ENCODE results near the gene MMP21.

MMP21 gene

DNA sequence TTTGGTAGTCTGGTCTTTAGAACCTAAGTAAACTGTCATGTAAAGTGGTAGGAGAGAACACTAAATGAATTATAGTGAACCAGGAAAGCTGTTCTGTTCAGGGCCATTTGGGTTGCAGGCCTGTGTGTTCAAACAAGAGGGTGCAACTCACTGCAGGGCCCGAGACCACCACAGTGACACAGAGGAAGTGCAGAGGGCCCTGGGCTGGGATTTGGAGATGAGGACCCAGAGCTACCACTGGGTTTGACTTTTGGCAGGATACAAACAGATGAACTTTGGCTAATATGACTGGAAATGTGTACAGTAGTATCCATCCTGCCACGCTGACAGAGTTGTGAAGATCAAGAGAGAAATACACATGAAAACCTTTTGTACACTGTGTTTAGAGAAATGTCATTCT, 9.8 kb downstream of the MMP21 start:
- no peak for DNase-seq

DNA sequence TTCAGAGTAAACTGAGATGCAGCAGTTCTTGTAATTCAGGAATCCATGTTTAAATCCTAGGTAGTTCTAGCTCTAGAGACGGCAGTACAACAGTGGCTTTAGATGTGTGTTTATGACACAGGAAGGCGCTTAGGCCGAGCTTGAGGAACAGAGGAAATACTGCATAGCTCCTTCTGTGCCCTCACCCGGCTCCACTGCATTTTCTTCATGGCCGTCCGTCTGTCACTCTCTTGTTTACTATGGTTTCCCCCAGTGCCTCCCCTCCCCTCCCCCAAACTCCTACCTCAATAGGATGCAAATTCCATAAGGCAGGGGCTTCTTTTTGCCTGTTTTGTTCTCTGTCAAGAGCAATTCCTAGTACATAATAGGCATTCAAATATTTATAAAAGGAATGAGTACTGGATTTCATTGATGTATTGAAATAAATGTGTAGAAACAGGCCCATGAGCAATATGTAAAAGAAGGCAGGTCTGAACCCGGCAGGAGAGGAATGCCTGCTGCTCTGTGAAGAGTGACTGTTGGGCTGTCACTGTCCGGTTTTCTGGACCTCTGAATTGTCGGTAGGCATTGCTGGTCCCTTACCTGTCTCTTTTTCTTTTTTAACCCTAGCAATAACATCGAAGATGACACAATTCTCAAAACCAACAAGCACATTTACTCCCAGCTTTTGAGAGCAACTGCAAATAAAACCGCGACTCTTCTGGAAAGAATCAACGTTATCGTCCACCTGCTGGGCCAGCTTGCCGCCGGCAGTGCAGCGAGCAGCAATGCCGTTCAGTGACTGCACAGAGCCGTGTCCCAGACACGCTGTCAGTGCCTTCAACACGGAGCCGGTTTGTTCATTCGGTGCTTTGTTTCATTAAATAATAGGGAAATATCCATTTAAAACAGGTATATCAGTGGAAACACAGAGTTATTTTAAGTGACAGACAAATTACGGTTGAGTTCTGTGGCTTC, 12.7 kb downstream of the MMP21 start:
- peak in 1 of 51 donors; percentile 25 for DNase-seq

DNA sequence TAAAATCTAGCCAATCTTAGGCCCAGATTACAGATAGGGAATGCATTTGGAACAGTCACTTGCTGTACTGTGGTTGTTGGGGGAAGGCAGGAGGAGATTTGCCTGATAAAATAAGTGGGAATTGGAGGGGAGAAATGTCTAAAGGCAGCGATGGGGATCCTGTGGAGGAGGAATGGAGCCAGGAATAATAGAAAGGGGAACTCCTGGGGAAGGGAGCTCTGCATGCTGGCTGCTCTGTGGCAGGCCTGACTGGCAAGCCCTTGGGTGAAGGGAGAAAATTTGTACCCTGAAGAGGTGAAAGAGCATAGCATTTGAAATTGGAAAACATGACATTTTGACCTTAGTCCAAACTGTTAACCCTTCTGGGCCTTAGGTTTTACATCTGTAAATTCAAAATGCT, 13.7 kb downstream of the MMP21 start:
- no peak for DNase-seq

GRCh38 chr10:125757742-125758141, 17.9 kb downstream of the MMP21 start:
- no peak for DNase-seq

GRCh38 chr10:125756853-125757487, 18.7 kb downstream of the MMP21 start:
- DNase-seq = no peak

DNA sequence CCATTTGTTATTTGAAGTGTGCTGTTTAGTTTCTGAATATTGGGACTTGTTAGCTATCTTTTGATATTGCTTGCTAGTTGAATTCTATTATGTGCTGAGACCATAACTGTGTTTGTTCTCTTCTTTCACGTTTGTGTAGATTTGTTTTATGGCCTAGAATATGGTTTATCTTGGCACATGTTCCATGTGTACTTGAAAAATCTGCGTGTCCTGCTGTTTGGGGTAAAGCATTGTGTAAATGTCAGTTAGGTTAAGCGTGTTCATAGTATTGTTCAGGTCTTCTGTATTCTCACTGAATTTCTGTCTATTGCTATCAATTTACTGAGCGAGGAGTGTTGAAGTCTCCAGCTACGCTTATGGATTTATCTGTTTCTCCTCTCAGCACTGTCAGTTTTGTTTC, 19.4 kb downstream of the MMP21 start:
- no peak for DNase-seq

DNA sequence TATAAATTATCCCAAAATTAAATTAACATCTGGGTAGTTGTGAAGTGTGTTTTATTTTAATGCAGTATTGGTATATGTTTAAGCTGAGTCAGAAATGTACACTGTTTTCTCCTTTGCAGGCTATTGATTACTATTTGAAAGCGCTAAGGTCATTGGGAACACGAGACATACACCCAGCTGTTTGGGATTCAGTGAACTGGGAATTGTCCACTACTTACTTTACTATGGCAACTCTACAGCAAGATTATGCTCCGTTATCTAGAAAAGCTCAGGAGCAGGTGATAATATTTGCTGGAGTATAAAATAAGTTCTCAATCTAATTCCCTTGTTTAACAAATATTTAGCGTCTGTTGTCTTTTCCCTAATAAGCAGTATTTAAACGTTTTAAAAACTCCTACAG, 28.2 kb downstream of the MMP21 start:
- DNase-seq = no peak

DNA sequence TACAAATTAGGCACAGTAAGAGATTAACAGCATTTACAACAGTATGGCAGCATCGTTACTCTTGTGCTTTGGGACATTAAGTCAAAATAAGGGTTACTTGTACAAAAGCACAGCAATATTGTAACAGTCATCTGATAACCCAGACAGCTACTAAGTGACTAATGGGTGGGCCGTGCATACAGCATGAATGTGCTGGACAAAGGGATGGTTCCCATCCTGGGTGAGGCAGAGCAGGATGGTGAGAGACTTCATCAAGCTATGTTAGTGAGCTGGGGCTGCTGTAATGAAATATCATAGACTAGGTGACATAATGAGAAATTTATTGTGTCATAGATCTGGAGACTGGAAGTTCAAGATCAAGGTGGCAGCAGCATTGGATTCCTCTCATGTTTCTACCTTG, 30.7 kb downstream of the MMP21 start:
- no peak for DNase-seq

DNA sequence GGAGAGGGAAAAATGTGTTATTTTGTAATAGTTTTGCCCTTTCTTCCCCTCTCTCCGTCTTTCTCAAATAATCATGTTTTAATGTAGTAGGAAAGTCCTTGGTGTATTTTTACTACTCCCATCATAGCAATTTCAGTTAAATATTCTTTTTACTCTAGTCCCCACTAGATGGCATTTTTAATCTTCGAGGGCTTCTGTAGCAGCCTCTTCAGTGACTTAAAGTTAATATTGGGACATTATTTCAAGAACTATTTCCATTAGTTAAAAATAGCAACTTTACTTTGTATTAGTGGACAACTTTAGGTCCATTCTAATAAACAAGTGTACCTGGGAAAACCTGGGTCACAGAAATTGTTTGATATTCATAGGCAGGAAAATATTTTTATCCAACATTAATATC, 33.2 kb downstream of the MMP21 start:
- no peak for DNase-seq

GRCh38 chr10:125739994-125740679, 35.5 kb downstream of the MMP21 start:
- peak in 1 of 51 donors; percentile 4 for DNase-seq

- no peak for DNase-seq
These were observed 37.4 kb downstream of the MMP21 start for GRCh38 chr10:125738206-125738605.

DNA sequence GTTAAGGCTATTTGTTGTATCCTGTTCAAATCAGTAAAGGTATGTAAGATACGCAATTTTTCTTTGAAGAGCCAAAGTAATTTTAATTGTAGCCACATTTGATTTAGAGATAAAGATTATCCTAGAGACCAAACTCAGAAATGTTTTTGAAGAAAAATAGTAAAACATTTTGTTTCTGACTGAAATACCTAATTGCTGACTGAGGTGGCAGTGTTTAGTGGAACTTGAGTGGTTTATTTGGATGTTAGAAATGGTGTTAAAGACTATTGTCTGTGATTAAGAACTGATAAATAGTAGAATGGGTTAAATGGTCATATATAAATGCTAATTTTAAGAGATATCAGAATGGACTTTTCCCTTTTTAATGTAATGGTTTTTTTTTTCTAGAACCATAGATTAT, 40.8 kb downstream of the MMP21 start:
- no peak for DNase-seq

- DNase-seq = no peak
These were observed 41.5 kb downstream of the MMP21 start for GRCh38 chr10:125734148-125734547.

- no peak for DNase-seq
These were observed 48.2 kb downstream of the MMP21 start for GRCh38 chr10:125727436-125727835.

- no peak for DNase-seq
These were observed 48.7 kb downstream of the MMP21 start for GRCh38 chr10:125726914-125727313.

- no peak for DNase-seq
These were observed 52.8 kb downstream of the MMP21 start for GRCh38 chr10:125722811-125723210.

DNA sequence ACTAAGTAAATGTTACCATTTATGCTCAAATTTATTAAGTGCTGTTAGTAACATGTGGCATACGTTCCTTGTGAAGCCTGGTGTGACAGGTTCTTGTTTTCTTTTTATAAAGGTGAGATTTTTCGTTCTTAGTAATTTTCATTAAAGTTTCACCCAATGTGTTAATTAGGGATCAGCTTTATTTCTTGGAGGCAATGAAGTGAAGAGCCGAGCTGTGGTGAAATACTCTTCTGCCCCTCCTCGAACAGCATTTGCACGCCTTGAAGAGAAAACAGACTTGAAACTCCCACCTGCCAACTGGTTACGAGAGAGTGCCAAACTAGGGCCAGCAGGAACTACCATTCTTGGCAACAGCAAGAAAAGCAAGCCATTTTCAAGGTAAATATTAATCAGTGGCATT, 54.6 kb downstream of the MMP21 start:
- no peak for DNase-seq

- peak in 2 of 51 donors; percentile 24 to 26 for DNase-seq
These were observed 55.6 kb downstream of the MMP21 start for GRCh38 chr10:125720002-125720382.

- DNase-seq = peak; percentile 62 to 100 (median 97)
These were observed 56.2 kb downstream of the MMP21 start, which contains the start of gene EDRF1 for GRCh38 chr10:125719173-125720001. EDRF1 (plus strand) TSS chr10:125719709; CDS start chr10:125719808, 99 bp downstream.
